KBM-7 (cell line): ENCODE results near the gene CHRM3.

Experiments
- DNase-seq: peaks from one replicate; pipeline ENCODE4 v3.0.0-alpha.2; 2015
- in situ Hi-C: fragments of 300-500 bp; cut with MboI; formaldehyde crosslinking; loops from 2 replicates; pipeline ENCODE4 v1.14.3; 2020; ENCODE audit warnings: low sequenced_read_pairs, low pct_unique_long_range_greater_than_20kb, mixed read lengths

The CHRM3 gene

DNA sequence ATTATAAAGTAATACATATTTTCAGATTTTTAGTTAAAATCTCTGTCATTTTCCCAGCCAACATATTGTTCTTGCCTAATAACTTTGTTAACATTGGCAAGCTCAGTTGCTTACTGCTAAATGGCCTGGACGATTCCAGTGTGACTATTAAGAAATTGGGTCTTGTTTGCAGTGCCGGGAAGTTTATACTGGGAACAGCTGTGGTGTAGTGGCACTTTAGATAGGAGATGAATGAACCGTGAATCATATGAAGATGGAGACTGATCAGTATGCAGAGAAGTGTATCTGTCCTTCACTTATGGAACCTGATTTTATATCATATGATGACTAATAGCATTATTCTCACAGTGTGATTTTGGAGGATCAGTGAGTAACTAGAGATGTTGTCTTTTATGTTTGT is 3.3 kb downstream of the CHRM3 start:
- DNase-seq, result no peak
- in situ Hi-C loops, result no loop called here

DNA sequence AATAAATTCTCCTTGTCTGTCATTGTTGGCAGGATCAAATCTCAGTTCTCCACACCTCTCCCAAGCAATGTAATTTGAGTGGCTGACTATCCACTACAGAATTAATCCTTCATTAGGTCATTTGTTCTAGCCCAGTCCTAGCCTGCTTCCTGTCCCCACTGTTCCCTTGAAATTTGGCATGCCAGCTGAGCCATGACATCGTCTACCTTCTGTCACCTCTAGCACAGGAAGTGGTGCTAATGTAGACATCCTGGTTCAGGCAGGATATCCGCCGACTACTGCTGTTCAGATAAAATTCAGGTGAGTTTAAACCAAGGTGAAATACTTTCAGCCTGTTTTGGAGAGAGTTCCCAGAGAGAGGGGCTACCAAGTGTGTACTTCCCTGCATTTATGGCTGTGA is 5.9 kb downstream of the CHRM3 start:
- in situ Hi-C loops, result no loop called here
- DNase-seq, result no peak

DNA sequence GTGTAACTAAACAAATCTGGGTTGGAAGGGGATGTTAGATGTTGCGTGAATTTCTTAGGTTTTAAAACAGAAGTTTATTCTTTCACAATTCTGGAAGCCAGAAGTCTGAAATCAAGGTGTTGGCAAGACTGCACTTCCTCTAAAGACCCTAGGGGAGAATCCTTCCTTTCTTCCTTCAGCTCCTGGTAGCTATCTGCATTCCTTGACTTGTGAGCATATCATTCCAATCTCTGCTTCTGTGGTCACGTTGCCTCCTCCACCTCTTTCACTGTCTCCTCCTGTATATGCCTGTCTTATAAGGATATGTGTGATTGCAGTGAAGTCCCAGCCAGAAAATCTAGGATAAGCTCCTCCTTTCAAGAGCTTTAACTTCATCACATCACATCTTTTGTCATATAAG is 7.7 kb downstream of the CHRM3 start:
- in situ Hi-C loops, result no loop called here
- no peak for DNase-seq

DNA sequence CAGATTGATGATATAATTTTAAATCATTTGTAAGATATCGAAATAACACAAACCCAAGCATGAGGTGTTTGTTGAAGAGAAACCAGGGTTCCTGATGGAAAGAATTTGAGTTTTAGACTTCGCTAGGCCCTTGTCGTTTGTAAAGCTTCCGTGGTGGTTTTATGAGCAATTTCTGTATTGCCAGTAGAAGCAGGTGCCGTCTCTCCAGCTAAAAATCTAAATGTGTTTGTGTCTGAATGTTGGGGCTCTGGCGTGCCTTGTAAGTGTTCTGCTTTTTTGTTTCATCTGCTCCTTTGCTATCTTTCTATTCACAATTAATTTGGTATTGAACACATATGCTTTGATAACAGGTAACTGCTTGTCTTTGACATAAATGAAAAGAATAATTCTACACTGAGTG is 27.5 kb downstream of the CHRM3 start:
- DNase-seq, result no peak
- in situ Hi-C loops, result no loop called here

DNA sequence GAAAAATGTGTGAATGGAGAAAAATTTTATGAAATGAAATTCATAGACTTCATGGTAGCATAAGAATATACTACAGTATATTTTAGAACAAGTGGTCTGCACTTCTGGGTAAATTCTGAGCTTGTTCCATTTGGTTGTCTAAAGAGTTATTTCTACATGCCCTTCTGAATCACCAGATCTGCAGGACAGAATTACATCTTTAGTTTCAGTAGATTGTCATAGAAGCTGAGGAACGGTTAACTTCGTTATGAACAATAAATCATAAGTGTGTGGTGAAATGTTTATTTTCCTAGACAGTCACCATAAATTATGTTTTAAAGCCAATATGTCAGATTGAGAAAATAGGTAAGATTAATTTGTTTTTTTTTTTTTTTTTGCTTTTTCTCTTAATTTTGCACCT is 30.9 kb downstream of the CHRM3 start:
- in situ Hi-C loops, result no loop called here
- no peak for DNase-seq

DNA sequence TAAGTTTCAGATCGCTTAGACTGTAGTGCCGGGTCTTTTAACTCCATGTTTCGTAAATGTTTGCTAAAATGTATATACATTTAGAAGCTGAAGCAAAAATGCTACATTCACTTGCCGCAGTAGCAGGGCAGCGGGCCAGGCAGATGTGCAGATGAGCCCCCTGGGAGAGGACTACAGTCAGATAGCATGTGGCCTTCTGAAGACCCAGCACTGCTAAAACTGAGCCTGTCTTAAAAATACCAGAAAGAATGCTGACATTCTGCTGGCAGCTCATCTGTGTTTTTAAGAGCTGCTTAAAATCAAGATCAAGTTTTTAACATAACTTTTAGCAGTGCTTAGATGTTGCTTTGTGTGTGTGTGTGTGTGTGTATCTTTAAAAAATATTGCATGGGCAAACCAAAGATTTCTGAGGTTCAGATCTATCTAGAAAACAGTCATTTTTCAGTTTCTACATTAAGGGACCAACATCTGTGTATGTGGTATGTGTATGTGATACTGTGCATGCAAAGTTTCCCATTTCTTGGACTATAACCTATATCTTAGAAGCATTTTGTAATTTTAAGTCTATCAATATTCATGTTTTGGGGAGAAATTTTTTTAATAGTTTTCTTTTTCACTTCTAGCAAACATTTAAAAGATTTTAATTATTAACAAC is 31.7 kb downstream of the CHRM3 start:
- no peak for DNase-seq
- in situ Hi-C loops, result no loop called here

DNA sequence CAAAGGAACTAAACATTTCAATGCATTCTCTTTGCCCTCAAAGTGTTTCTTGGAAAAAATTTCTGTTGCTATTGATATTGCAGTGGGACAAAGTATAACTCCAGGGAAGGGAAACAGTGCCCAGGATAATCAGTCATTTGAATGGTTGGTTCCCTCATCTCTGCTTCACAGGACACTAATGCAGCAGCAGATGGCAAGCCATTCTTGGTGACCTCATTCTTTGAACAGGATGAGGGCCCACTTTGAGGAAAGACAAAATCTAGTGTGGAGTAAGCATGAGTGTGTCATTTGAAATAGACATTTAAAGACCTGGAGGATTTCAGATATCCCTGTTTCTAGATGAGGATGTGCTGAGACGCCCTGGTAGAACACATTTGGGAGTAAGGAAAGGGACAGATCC is 32.3 kb downstream of the CHRM3 start:
- in situ Hi-C loops, result no loop called here
- no peak for DNase-seq

DNA sequence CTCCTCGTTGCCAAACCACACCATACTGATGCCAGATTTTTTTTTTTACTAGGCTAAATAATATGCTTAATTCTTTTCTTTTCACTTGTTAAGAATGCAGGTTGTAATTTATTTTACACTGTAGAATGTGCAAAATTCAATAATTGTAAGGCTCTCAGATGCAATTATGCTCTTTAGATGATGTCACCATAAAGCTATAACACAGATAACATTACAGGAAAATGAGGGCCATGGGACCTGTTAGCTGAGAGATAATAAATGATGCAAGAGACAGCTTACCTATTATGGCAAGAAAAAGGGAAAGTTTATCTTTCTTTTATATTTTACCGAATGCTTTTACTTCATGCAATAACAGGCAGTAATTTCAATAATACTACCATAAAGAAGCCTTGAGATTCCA is 35.4 kb downstream of the CHRM3 start:
- DNase-seq, result no peak
- in situ Hi-C loops, result no loop called here

DNA sequence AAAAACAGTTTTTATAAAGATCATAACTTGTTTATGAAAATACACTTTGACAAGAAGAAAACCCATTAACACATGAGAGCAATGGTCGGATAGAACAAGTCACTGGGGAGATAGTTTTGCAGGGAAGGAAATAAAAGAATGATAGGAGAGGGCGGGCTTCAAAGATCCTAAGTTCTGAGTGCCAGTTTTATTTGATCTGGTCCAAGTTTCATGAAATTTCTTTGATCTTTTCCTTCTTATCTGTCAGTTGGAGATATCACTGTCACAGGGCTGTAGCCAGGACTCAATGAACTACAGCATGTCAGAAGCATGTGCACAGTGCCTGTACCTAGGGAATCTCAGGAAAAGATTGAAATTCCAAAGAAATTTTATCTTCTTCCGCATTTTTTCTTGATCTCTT is 36.5 kb downstream of the CHRM3 start:
- DNase-seq, result no peak
- in situ Hi-C loops, result no loop called here

DNA sequence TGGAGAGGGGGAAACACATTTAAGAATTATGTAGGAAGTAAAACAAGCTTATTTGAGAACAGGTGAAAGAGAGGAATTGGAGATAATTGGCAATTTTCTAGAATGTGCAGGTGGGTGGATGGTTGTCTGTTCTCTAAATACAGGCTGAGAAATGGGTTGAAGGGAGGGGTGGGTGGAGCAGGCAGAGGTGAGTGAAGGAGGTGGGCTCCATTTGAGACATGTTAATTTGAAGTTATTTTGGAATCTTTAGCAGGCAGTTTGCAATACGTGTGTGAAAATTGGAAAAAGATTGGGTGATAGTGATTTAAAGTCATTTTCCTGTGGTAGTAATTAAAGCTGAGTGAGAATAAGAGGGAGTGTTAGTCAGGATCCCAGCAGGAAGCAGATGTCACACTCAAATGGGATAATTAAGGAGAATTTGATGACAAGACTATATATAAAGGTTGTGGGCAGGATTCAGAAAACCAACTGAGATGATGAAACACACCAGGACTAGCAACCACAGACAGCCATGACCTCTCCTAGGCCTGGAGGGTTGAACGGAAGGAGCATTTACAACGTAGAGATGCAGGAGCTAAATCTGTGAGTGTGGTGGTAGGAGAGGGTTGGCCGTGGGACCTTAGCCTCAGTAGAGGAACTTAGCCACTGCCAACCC is 40.6 kb downstream of the CHRM3 start:
- in situ Hi-C loops, result no loop called here
- peak; percentile 89 for DNase-seq

DNA sequence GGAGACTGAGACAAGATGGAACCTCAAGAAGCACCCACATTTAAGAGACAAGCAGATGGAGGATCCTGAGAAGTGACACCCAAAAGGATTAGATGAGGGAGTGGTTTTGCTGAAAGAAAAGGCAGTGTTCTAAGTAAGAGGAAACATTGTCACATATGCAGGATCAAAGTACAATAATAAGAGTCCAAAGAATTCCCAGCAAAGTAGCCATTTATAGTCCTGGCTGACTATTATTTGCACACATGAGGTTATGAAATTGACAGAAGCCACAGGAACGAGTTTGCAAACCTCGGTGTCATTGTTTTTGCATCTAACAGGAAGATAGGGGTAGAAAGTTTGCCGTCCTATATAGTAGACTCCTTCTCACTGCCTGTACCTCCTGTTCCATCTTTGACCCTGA is 41.3 kb downstream of the CHRM3 start:
- in situ Hi-C loops, result no loop called here
- no peak for DNase-seq

DNA sequence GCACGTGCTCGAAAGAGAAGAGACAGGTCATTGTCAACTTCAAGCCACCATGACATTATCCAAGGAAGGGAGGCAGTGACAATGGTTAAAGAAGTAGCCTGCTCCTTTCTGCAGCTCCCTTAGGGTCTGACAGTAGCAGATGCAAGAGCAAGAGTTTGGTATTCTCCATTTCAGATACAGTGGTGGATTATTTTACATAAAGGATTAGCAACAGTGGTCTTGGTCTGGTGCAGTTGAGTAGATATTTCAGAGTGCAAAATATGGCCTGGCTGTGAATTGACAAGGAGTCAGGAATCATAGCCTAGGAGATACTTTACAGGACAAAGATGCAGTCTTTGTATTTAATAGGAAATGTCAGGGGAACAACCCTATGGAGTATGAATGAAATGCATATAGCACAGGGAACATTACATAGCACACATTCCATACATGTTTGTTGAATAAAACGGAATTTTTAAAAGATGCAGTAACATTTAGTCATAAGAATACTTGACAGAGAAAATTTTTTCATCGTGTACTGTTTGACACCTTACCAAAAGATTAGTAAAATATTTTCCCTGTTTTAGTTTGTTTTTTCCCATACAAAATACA is 41.8 kb downstream of the CHRM3 start:
- in situ Hi-C loops, result no loop called here
- DNase-seq, result no peak

DNA sequence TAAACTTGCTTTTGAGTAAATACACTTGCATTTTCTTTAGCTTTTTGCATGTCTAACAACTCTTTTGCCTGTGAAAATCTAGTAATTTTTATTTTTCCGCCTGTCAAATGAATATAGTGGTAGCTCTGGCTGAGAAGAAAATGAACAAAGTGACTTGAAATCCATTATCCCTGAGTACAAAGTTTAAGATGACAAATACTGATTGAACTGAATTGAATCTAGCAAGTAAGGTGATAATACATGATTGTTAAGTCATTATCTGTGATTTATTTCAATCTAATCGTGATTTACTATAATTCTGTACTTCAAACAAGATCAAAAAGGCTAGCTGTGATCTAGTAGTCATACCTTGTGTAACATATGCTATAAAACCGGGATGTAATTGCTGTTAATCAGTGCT is 42.8 kb downstream of the CHRM3 start:
- in situ Hi-C loops, result no loop called here
- DNase-seq, result no peak

DNA sequence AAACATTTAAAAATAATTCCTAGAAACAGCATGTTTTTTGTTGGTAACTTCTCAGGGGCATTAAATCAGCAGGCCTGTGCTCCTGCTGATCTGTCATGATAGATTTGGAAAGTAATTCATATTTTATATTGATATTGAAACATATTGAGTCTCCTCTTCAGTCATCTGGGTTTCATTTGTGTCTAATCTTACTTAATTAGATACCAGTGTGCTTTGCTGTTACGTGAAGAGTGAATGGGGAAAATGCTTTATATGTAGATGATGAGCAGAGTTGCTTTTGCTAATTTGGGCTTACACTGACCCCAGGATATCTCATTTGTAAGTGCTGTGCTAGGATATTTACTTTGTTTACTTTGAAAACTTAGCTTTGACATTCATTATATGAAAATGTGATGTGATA is 45.9 kb downstream of the CHRM3 start:
- no peak for DNase-seq
- in situ Hi-C loops, result no loop called here

DNA sequence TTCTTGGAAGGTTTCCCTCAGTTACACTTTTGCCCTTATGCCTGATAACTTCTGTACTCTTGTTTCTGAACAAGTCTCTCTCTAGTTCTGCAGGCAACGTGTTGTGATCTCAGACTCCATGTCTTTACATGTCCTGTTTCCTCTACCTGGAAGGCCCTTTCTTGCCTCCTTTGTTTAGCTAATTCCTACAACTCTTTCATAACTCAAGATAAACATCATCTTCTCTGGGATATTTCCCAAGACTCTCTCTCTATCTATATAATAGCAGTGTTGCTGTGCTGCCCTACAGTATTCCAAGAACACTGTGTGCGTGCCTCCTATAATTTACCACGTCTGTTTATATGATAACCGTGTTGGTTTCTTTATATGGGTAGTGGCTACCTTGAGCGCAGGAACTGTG is 47.8 kb downstream of the CHRM3 start:
- in situ Hi-C loops, result no loop called here
- DNase-seq, result no peak
